NCI-H748 treated with DMSO at 0.1 percent for 48 hours (cell line): Measurements from ENCODE around the gene NUTM2F.
"Not testable (repeated sequence)": the region's sequence is repeated elsewhere in the genome, so short reads cannot be mapped to it uniquely, and the experiment has no call there.

ENCODE experiments used
- DNase-seq: peaks from one replicate; lab custom pipeline; 2025; lab: John Stamatoyannopoulos, UW

Gene NUTM2F

GRCh38 chr9:94328544-94328943, at the start of gene NUTM2F:
Gene NUTM2F (minus strand): TSS chr9:94328644. CDS start chr9:94328623, 21 bp downstream.
- DNase-seq: not testable (repeated sequence)

- DNase-seq: peak; percentile 31
Observed at GRCh38 chr9:94375197-94375596, 46.8 kb upstream of the NUTM2F start.

- peak; percentile 91 for DNase-seq
Observed at GRCh38 chr9:94374176-94375056, 46.0 kb upstream of the NUTM2F start.

- not testable (repeated sequence) for DNase-seq
Observed at GRCh38 chr9:94373779-94374175, 45.3 kb upstream of the NUTM2F start.

GRCh38 chr9:94370266-94370665, 41.8 kb upstream of the NUTM2F start:
- DNase-seq: not testable (repeated sequence)

- not testable (repeated sequence) for DNase-seq
Observed at GRCh38 chr9:94364093-94364614, 35.7 kb upstream of the NUTM2F start.

- not testable (repeated sequence) for DNase-seq
Observed at GRCh38 chr9:94357158-94357557, 28.7 kb upstream of the NUTM2F start.

GRCh38 chr9:94351901-94352723, 23.7 kb upstream of the NUTM2F start:
- DNase-seq: not testable (repeated sequence)

GRCh38 chr9:94348754-94349153, 20.3 kb upstream of the NUTM2F start:
- not testable (repeated sequence) for DNase-seq

- DNase-seq: not testable (repeated sequence)
Observed at GRCh38 chr9:94347451-94347850, 19.0 kb upstream of the NUTM2F start.

GRCh38 chr9:94341703-94342102, 13.3 kb upstream of the NUTM2F start:
- not testable (repeated sequence) for DNase-seq

GRCh38 chr9:94340750-94341149, 12.3 kb upstream of the NUTM2F start:
- DNase-seq: not testable (repeated sequence)

GRCh38 chr9:94339657-94340056, 11.2 kb upstream of the NUTM2F start:
- not testable (repeated sequence) for DNase-seq

GRCh38 chr9:94338723-94339122, 10.3 kb upstream of the NUTM2F start:
- not testable (repeated sequence) for DNase-seq

GRCh38 chr9:94336445-94336844, 8.0 kb upstream of the NUTM2F start:
- not testable (repeated sequence) for DNase-seq

GRCh38 chr9:94325583-94325982, 2.9 kb downstream of the NUTM2F start:
- DNase-seq: not testable (repeated sequence)

- not testable (repeated sequence) for DNase-seq
Observed at GRCh38 chr9:94323153-94323798, 5.2 kb downstream of the NUTM2F start.

GRCh38 chr9:94322342-94322940, 6.0 kb downstream of the NUTM2F start:
- not testable (repeated sequence) for DNase-seq

- not testable (repeated sequence) for DNase-seq
Observed at GRCh38 chr9:94317949-94318657, 10.3 kb downstream of the NUTM2F start.

- DNase-seq: not testable (repeated sequence)
Observed at GRCh38 chr9:94316236-94316635, 12.2 kb downstream of the NUTM2F start.
